Superior temporal gyrus (tissue), 1 donor: ENCODE measurements around the gene ADAMTSL1.

Source experiments
- DNase-seq: peaks from one replicate; pipeline ENCODE4 v3.0.0-alpha.2; 2016; ENCODE audit errors: extremely low spot score

ADAMTSL1 gene

GRCh38 chr9:18730241-18730640 is 256.3 kb downstream of the ADAMTSL1 start:
- DNase-seq = no peak

GRCh38 chr9:18739127-18739526 is 265.2 kb downstream of the ADAMTSL1 start:
- DNase-seq = no peak

GRCh38 chr9:18739641-18740318 is 265.8 kb downstream of the ADAMTSL1 start:
- no peak for DNase-seq

- no peak for DNase-seq
These were observed 267.4 kb downstream of the ADAMTSL1 start for GRCh38 chr9:18741359-18741758.

GRCh38 chr9:18741945-18742344 is 268.0 kb downstream of the ADAMTSL1 start:
- DNase-seq = no peak

- DNase-seq = no peak
These were observed 269.5 kb downstream of the ADAMTSL1 start for GRCh38 chr9:18743421-18743820.

- no peak for DNase-seq
These were observed 270.0 kb downstream of the ADAMTSL1 start for GRCh38 chr9:18743971-18744370.

GRCh38 chr9:18745710-18746109 is 271.8 kb downstream of the ADAMTSL1 start:
- no peak for DNase-seq

GRCh38 chr9:18746631-18747030 is 272.7 kb downstream of the ADAMTSL1 start:
- peak; percentile 33 for DNase-seq

GRCh38 chr9:18747595-18747994 is 273.6 kb downstream of the ADAMTSL1 start:
- DNase-seq = no peak

- no peak for DNase-seq
These were observed 274.3 kb downstream of the ADAMTSL1 start for GRCh38 chr9:18748251-18748701.

GRCh38 chr9:18749711-18750110 is 275.8 kb downstream of the ADAMTSL1 start:
- no peak for DNase-seq

GRCh38 chr9:18753904-18754303 is 280.0 kb downstream of the ADAMTSL1 start:
- DNase-seq = no peak

GRCh38 chr9:18754537-18754936 is 280.6 kb downstream of the ADAMTSL1 start:
- DNase-seq = no peak

- DNase-seq = no peak
These were observed 281.3 kb downstream of the ADAMTSL1 start for GRCh38 chr9:18755263-18755662.

GRCh38 chr9:18756712-18757125 is 282.8 kb downstream of the ADAMTSL1 start:
- DNase-seq = no peak

- DNase-seq = no peak
These were observed 285.9 kb downstream of the ADAMTSL1 start for GRCh38 chr9:18759827-18760226.

GRCh38 chr9:18761742-18762300 is 287.9 kb downstream of the ADAMTSL1 start:
- DNase-seq = no peak

GRCh38 chr9:18766989-18767550 is 293.1 kb downstream of the ADAMTSL1 start:
- no peak for DNase-seq

- DNase-seq = no peak
These were observed 295.1 kb downstream of the ADAMTSL1 start for GRCh38 chr9:18768951-18769622.

- DNase-seq = no peak
These were observed 296.4 kb downstream of the ADAMTSL1 start for GRCh38 chr9:18770131-18770908.

- DNase-seq = no peak
These were observed 297.1 kb downstream of the ADAMTSL1 start for GRCh38 chr9:18771011-18771410.
